Stimulated activated CD4-positive, alpha-beta T cell treated with anti-CD3 and anti-CD28 coated beads, TNF-alpha, amount 100 ng/mL, for 24 hours (primary cell): Measurements from ENCODE around the gene TYW1B.
"Not testable (repeated sequence)": the region's sequence is repeated elsewhere in the genome, so short reads cannot be mapped to it uniquely, and the experiment has no call there.

Source experiments
- DNase-seq, 3 experiments: peaks; one replicate each; pipeline ENCODE4 v3.0.0-alpha.2; 2020; ENCODE audit warnings: low read depth in 3 of 3

TYW1B gene

GRCh38 chr7:72810437-72810836 is 17.6 kb downstream of the TYW1B start:
- DNase-seq = not testable (repeated sequence)

DNA sequence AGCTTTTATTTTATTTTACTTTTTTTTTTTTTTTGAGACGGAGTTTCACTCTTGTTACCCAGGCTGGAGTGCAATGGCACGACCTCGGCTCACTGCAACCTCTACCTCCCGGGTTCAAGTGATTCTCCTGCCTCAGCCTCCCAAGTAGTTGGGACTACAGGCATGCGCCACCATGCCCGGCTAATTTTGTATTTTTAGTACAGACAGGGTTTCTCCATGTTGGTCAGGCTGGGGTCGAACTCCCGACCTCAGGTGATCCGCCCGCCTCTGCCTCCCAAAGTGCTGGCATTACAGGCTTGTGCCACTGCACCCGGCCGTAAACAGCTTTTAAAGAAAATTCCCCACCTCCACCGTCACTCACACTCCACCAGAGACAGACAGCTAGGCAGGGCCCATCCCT is 19.5 kb downstream of the TYW1B start:
- not testable (repeated sequence) for DNase-seq

DNA sequence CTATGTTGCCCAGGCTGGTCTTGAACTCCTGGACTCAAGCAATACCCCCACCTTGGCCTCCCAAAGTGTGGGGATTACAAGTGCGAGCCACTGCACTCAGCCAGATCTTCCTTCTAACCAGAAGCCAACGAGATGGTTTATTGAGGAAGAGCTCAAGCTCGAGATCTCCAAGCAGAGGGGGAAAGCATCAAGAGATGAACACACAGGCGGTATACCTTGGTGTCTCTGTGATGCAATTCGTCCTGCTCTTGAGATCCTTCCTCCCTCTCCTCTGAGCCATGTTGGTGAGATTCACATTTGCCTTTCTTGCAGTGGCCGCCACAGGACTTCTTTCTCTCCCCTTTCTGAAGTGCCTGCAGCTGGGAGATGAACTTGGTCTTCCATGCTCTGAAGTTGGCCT is 21.1 kb downstream of the TYW1B start:
- DNase-seq = not testable (repeated sequence)

DNA sequence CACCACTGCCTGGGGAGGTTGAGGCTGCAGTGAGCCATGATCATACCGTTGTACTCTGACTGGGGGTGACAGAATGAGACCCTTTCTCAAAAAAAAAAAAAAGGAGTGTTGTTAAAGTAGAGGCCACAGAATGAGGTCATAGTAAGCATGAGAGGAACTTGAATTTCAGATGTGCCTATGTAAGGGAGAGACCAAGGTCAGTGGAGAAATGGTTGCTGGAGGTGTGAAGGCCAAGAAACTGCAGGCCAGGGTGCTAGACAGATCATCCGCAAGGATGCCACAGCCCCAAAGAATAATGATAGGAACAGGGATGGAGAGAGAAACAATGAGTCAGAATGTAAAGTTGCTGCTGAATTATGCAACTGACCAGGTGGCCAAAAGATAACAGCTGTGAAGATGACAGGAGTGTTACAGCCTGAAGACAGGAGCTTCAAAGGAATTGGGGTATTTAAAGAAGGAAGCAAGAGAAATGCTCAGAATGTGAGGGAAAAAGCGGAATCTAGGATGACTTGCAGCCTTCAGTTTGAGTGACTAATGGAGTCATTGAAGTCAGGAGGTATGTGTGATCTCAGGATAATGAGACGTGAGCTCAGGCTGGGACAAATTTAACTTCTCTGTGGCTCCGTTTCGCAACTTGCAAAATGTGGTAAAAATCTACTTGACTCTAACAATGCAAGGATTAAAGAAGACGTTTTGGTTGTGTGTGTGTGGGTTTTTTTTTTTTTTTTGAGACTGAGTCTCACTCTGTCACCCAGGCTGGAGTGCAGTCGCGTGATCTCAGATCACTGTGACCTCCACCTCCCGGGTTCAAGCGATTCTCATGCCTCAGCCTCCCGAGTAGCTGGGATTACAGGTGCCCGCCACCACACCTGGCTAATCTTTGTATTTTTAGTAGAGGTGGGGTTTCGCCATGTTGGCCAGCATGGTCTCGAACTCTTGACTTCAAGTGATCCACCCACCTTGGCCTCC is 22.2 kb downstream of the TYW1B start:
- DNase-seq = no peak

DNA sequence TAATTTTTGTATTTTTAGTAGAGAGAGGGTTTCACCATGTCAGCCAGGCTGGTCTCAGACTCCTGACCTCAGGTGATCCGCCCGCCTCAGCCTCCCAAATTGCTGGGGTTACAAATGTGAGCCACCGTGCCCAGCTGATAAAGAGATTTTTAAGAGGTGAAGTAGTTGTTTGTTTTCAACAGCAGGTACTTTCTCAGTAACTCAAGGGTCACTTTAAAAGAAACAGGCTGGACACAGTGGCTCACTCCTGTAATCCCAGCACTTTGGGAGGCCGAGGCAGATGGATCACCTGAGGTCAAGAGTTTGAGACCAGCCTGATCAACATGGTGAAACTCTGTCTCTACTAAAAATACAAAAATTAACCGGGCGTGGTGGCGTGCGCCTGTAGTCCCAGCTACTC is 24.2 kb downstream of the TYW1B start:
- not testable (repeated sequence) for DNase-seq

DNA sequence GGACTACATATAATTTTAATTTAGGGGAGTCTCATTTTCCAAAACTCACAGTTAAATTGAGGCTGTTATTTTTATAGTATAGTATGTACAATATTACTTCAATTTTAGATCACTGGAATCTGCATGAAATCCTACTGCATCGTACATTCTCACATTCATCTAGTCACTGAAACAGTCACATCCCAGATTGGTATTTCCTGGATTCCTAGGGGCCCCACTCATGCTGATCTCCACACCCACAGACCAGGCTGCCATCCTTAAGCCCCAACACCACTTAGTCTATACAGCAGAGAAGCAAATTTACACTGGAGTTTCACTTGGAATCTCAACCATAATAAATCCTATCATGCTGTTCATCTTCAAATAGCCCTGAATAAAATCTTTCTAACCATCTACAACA is 26.4 kb downstream of the TYW1B start:
- DNase-seq = not testable (repeated sequence)

DNA sequence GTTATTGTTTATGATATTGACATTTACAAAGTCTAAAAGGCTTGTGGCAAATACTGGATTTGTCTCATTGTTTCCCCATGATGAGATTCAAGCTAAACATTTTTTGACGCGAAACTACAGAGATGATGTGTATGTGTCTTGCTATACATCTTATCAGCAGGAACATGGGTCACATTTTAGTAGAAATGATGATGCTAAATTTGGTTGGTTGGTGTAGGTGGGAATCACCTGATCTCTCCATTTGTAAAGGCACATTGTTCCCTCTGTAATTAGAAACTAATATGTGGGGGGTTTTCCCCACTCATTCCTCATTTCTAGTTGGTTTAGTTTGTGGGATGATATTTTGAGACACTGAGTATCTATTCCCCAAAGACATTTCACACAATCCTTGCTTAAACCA is 32.6 kb downstream of the TYW1B start:
- not testable (repeated sequence) for DNase-seq

- DNase-seq = no peak
These were observed 34.2 kb downstream of the TYW1B start for GRCh38 chr7:72793791-72794190.

GRCh38 chr7:72790698-72791060 is 37.3 kb downstream of the TYW1B start:
- not testable (repeated sequence) for DNase-seq

- not testable (repeated sequence) for DNase-seq
These were observed 37.8 kb downstream of the TYW1B start for GRCh38 chr7:72790048-72790697.

- no peak for DNase-seq
These were observed 42.6 kb downstream of the TYW1B start for GRCh38 chr7:72785166-72785955.

GRCh38 chr7:72783601-72784370 is 44.2 kb downstream of the TYW1B start:
- DNase-seq = not testable (repeated sequence)

DNA sequence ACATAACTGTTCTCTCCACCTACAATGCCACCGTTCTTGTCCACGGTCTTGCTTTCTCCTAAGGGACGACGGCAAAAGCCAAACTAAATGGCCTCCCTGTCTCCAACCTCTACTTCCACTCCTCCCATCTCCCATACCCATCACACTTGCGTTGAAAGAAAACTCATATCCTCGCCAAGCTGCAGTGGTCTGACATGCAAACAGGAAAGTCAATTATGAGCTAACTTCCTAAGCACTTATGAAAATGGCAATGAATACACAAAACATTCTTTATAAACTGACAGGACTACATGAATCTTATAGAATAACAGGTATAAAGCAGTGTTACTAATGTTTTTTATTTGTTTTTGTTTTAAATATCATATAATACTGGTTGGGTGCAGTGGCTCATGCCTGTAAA is 46.4 kb downstream of the TYW1B start:
- DNase-seq = no peak

DNA sequence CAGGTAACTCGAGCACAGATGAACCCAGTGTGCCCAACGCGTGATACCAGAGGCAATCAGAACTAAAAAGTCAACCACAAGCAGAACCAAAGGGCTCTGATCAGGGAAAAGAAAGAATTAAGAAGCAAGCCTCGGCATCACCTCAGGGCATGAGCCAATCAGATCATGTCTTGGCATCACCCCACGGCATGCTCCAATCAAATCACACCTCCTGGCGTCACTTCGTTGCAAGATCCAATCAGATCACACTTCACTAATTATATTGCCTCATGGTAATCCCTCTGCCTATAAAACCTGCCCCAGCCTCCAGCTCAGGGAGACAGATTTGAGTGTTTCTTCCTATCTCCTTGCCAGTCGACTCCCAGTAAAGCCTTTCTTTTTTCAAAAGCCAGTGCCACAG is 46.8 kb downstream of the TYW1B start:
- no peak for DNase-seq

GRCh38 chr7:72780289-72780894 is 47.6 kb downstream of the TYW1B start:
- not testable (repeated sequence) for DNase-seq

GRCh38 chr7:72777167-72777566 is 50.8 kb downstream of the TYW1B start:
- DNase-seq = not testable (repeated sequence)

DNA sequence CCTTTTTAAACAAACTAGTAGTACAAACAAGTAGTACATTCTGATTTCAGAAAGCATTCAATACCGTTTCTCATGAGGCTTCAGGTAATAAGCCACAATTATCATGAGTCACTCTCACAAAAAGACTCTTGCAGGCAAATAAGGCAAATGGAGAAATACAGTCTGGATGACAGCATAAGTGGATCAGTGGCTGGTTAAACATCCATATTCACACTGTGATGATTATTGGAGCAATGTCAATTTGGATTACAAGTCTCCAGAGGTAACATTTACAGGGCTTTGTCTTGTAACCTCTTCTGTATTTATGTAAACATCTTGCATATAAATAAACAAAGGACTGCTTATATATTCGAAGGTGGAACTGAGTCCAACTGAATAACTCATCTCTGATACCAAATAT is 55.4 kb downstream of the TYW1B start:
- DNase-seq = not testable (repeated sequence)

DNA sequence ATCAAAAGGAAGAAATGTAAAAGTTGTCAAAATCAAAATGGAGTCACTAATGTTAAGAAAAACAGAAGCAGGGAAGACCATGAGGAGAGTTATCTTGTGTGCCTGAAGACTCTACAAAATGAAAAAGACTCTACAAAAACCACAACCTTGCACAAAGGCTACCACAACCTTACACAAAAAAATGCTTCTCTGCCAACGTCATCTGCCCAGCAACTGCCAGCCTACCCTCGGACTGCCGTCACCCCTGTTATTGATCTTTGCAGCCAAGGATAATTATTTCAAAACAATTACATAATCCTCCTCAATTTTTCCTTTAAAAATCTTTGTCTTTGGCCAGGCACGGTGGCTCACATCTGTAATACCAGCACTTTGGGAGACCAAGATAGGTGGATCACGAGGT is 61.0 kb downstream of the TYW1B start:
- not testable (repeated sequence) for DNase-seq

DNA sequence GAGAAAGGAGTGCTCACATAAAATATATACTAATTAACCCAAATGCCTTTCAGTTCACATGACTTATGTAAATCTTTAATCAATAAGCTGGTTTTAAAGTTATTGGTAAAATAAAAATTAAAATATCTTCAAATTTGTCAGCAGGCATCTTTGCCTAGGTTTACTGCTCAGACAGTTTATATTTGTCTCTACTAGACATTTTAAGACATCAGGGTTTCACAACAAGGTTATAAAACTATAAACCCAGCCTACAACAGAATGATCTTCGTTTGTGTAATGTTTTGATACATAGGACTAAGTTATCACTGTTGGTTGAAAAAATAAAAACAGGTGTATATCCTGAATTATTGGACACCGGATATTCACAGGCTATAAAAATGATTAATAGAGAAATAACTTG is 67.4 kb downstream of the TYW1B start:
- no peak for DNase-seq

- no peak for DNase-seq
These were observed 73.7 kb downstream of the TYW1B start for GRCh38 chr7:72754312-72754711.

GRCh38 chr7:72753781-72754180 is 74.2 kb downstream of the TYW1B start:
- no peak for DNase-seq
